Measurements from ENCODE around the gene PROZ. TPM values are rescaled to one million over a fixed set of nuclear protein-coding genes. Genes with fewer than 3 reads are reported as not detected.

The PROZ gene
- total and polyA plus RNA-seq, 9 of the 15 experiments (the other 6 are each of a cell fraction or from before 2014, with no cell fraction given), result not detected

GRCh38 chr13:113146750-113147149 lies 11.7 kb upstream of the PROZ start (continued):
- no peak for TF ChIP-seq MGA (IDR thresholded peaks at IDR 0.05)
- TF ChIP-seq CHD1 (IDR thresholded peaks at IDR 0.05; ENCODE audit: low read length), result no peak
- TF ChIP-seq ZNF146 (CRISPR knock-in tag; IDR thresholded peaks at IDR 0.05; ENCODE audit: unreplicated experiment), result no peak
- no peak for TF ChIP-seq DPF2 (IDR thresholded peaks at IDR 0.05)
- TF ChIP-seq TEAD1 (CRISPR knock-in tag; IDR thresholded peaks at IDR 0.05), result no peak
- TF ChIP-seq PCBP1 (IDR thresholded peaks at IDR 0.05; ENCODE audit: low read depth, low read length, poor library complexity, severe bottlenecking), result no peak

Measured in K562 (cell line).